ACC112 (cell line): ENCODE data around the gene AQP1.
A peak's percentile ranks its signal among the peaks of the same experiment; 100 is the strongest.

ENCODE experiments used
- H2AFZ ChIP-seq: fragments of 200-600 bp; sonication (generic); one replicate; pipeline ENCODE4 v1.6.0; 2017; ENCODE audit warnings: antibody characterized with exemption, low read length; ENCODE audit not compliant: unreplicated experiment
- H3K27ac ChIP-seq: fragments of 200-600 bp; sonication (generic); 2 replicates; pipeline ENCODE4 v1.5.1; 2014; ENCODE audit warnings: low read depth, mild to moderate bottlenecking, antibody characterized with exemption, low read length, moderate library complexity
- H3K27me3 ChIP-seq: fragments of 200-600 bp; sonication (generic); 2 replicates; pipeline ENCODE4 v1.6.1; 2014; ENCODE audit warnings: mild to moderate bottlenecking, antibody characterized with exemption, low read length, moderate library complexity, mixed read lengths; ENCODE audit not compliant: insufficient read depth
- H3K36me3 ChIP-seq: fragments of 200-600 bp; sonication (generic); 2 replicates; pipeline ENCODE4 v1.6.1; 2016; ENCODE audit warnings: mild to moderate bottlenecking, antibody characterized with exemption, low read length, moderate library complexity, mixed read lengths; ENCODE audit not compliant: insufficient read depth
- H3K4me1 ChIP-seq: fragments of 200-600 bp; sonication (generic); one replicate; pipeline ENCODE4 v1.6.1; 2016; ENCODE audit warnings: low read length, mixed read lengths; ENCODE audit not compliant: insufficient read depth, unreplicated experiment, control insufficient read depth
- H3K4me3 ChIP-seq: fragments of 200-600 bp; sonication (generic); 2 replicates; pipeline ENCODE4 v1.5.1; 2014; ENCODE audit warnings: mild to moderate bottlenecking, low read depth, low read length
- H3K79me2 ChIP-seq: fragments of 200-600 bp; sonication (generic); one replicate; pipeline ENCODE4 v1.6.0; 2016; ENCODE audit warnings: low read length; ENCODE audit not compliant: control insufficient read depth, unreplicated experiment, insufficient read depth

The AQP1 gene

GRCh38 chr7:30936650-30937245, 25.1 kb downstream of the AQP1 start:
- no peaks in the 10 kb centered on the region for H3K36me3 ChIP-seq
- no peak overlapping the region for H2AFZ ChIP-seq
- no peak overlapping the region for H3K27ac ChIP-seq
- no peaks in the 10 kb centered on the region for H3K79me2 ChIP-seq
- H3K4me3 ChIP-seq = no peak overlapping the region
- no peaks in the 10 kb centered on the region for H3K4me1 ChIP-seq
- H3K27me3 ChIP-seq = peaks cover 28% of the 10 kb centered on the region

GRCh38 chr7:30937416-30937815, 25.8 kb downstream of the AQP1 start:
- Histone ChIP-seq H3K36me3 (no peaks in the 10 kb centered on the region), H3K4me3 (no peak overlapping the region), H2AFZ (no peak overlapping the region), H3K27ac (no peak overlapping the region), H3K4me1 (no peaks in the 10 kb centered on the region), H3K27me3 (peaks cover 34% of the 10 kb centered on the region), H3K79me2 (no peaks in the 10 kb centered on the region)

- Histone ChIP-seq H3K4me3 (peak overlapping the region; percentile 52), H3K4me1 (no peaks in the 10 kb centered on the region), H3K27me3 (peaks cover 47% of the 10 kb centered on the region), H3K79me2 (no peaks in the 10 kb centered on the region), H2AFZ (peak overlapping the region; percentile 49), H3K27ac (no peak overlapping the region), H3K36me3 (no peaks in the 10 kb centered on the region)
Observed at GRCh38 chr7:30938435-30939316, 27.0 kb downstream of the AQP1 start.

- no peak overlapping the region for H3K27ac ChIP-seq
- H3K4me1 ChIP-seq = no peaks in the 10 kb centered on the region
- no peak overlapping the region for H3K4me3 ChIP-seq
- no peaks in the 10 kb centered on the region for H3K79me2 ChIP-seq
- peaks cover 72% of the 10 kb centered on the region for H3K27me3 ChIP-seq
- no peak overlapping the region for H2AFZ ChIP-seq
- H3K36me3 ChIP-seq = no peaks in the 10 kb centered on the region
Observed at GRCh38 chr7:30941582-30942323, 30.1 kb downstream of the AQP1 start.

- H2AFZ ChIP-seq = no peak overlapping the region
- no peak overlapping the region for H3K27ac ChIP-seq
- no peaks in the 10 kb centered on the region for H3K4me1 ChIP-seq
- H3K4me3 ChIP-seq = no peak overlapping the region
- peaks cover 87% of the 10 kb centered on the region for H3K27me3 ChIP-seq
- H3K79me2 ChIP-seq = no peaks in the 10 kb centered on the region
- H3K36me3 ChIP-seq = no peaks in the 10 kb centered on the region
Observed at GRCh38 chr7:30950197-30950596, 38.5 kb downstream of the AQP1 start.

GRCh38 chr7:30954914-30955313, 43.3 kb downstream of the AQP1 start:
- Histone ChIP-seq H3K79me2 (no peaks in the 10 kb centered on the region), H3K4me1 (no peaks in the 10 kb centered on the region), H3K27ac (no peak overlapping the region), H3K4me3 (no peak overlapping the region), H3K27me3 (peaks cover 76% of the 10 kb centered on the region), H2AFZ (no peak overlapping the region), H3K36me3 (no peaks in the 10 kb centered on the region)

GRCh38 chr7:30956704-30957103, 45.1 kb downstream of the AQP1 start:
- H3K27me3 ChIP-seq = peaks cover 59% of the 10 kb centered on the region
- H3K4me1 ChIP-seq = no peaks in the 10 kb centered on the region
- no peak overlapping the region for H3K27ac ChIP-seq
- no peaks in the 10 kb centered on the region for H3K36me3 ChIP-seq
- H3K4me3 ChIP-seq = no peak overlapping the region
- H2AFZ ChIP-seq = no peak overlapping the region
- H3K79me2 ChIP-seq = no peaks in the 10 kb centered on the region

GRCh38 chr7:30963842-30964241, 52.2 kb downstream of the AQP1 start, which contains the start of gene GHRHR:
Gene GHRHR, plus strand, starts transcription at chr7:30963953. Its CDS starts 116 bp downstream, at chr7:30964069.
- no peak within 1 kb of the TSS for H2AFZ ChIP-seq
- H3K27me3 ChIP-seq = peaks cover 53% of the 10 kb centered on the region
- H3K4me1 ChIP-seq = no peaks in the 10 kb centered on the region
- no peak within 1 kb of the TSS for H3K27ac ChIP-seq
- H3K79me2 ChIP-seq = no peaks in the 10 kb centered on the region
- no peaks in the 10 kb centered on the region for H3K36me3 ChIP-seq
- H3K4me3 ChIP-seq = no peak within 1 kb of the TSS

GRCh38 chr7:30965372-30965771, 53.7 kb downstream of the AQP1 start:
- no peak overlapping the region for H2AFZ ChIP-seq

GRCh38 chr7:30965883-30966282, 54.2 kb downstream of the AQP1 start:
- peaks cover 51% of the 10 kb centered on the region for H3K27me3 ChIP-seq

More at GRCh38 chr7:30965372-30965771, 53.7 kb downstream of the AQP1 start:
- H3K36me3 ChIP-seq = no peaks in the 10 kb centered on the region
- no peak overlapping the region for H3K27ac ChIP-seq
- H3K79me2 ChIP-seq = no peaks in the 10 kb centered on the region
- no peak overlapping the region for H3K4me3 ChIP-seq
- peaks cover 46% of the 10 kb centered on the region for H3K27me3 ChIP-seq
- H3K4me1 ChIP-seq = no peaks in the 10 kb centered on the region

More at GRCh38 chr7:30965883-30966282, 54.2 kb downstream of the AQP1 start:
- Histone ChIP-seq H3K79me2 (no peaks in the 10 kb centered on the region), H3K4me3 (no peak overlapping the region), H3K27ac (no peak overlapping the region), H3K4me1 (no peaks in the 10 kb centered on the region), H3K36me3 (no peaks in the 10 kb centered on the region), H2AFZ (no peak overlapping the region)
